Gastroesophageal sphincter (tissue), 4 donors: Measurements from ENCODE around the gene TAAR6. TPM values are rescaled to one million over a fixed set of nuclear protein-coding genes. Genes with fewer than 3 reads are reported as not detected.

ENCODE experiments used
- ATAC-seq: fragments of 150-250 bp; one replicate; pipeline ENCODE4 v1.9.1; 2016; ENCODE audit warnings: mild to moderate bottlenecking, moderate library complexity
- H3K27ac ChIP-seq, 4 donors: fragments of 200-600 bp; sonication (generic) in 3 of 4; 1 replicate in 3 of 4; 2 replicates in 1 of 4; pipeline ENCODE4 v1.5.1; 2016 to 2019
- H3K27me3 ChIP-seq: fragments of 200-600 bp; sonication (generic); one replicate; pipeline ENCODE4 v1.5.1; 2019
- H3K36me3 ChIP-seq, 2 donors: fragments of 200-600 bp; sonication (generic); one replicate each; pipeline ENCODE4 v1.5.1; 2019; ENCODE audit warnings: control low read depth in 1 of 2
- H3K4me1 ChIP-seq, 3 donors: fragments of 200-600 bp; sonication (generic); 1 replicate in 2 of 3; 2 replicates in 1 of 3; pipeline ENCODE4 v1.5.1; 2016 to 2019; ENCODE audit warnings: control low read depth in 2 of 3
- H3K4me3 ChIP-seq, 2 donors: fragments of 200-600 bp; sonication (generic); one replicate each; pipeline ENCODE4 v1.5.1; 2019; ENCODE audit warnings: mild to moderate bottlenecking in 1 of 2, moderate library complexity in 1 of 2
- H3K9me3 ChIP-seq, 3 donors: fragments of 200-600 bp; sonication (generic); one replicate each; pipeline ENCODE4 v1.5.1; 2017 to 2019; ENCODE audit warnings: control low read depth in 2 of 3
- CTCF ChIP-seq, 4 experiments: fragments of 200-600 bp in 2 of 4; fragments of 450-650 bp in 2 of 4; sonication (generic) in 1 of 4; IDR thresholded peaks; one replicate each; pipeline ENCODE4 v1.5.1; 2017 to 2019; ENCODE audit warnings: antibody characterized with exemption in 4 of 4, mild to moderate bottlenecking in 2 of 4, moderate library complexity in 2 of 4
- EP300 ChIP-seq: sonication (generic); formaldehyde crosslinking; IDR thresholded peaks from one replicate; pipeline ENCODE4 v1.6.1; 2017; ENCODE audit warnings: antibody characterized with exemption, mild to moderate bottlenecking
- POLR2A ChIP-seq, 2 donors: fragments of 450-650 bp; IDR thresholded peaks; one replicate each; pipeline ENCODE4 v1.6.1; 2017; ENCODE audit warnings: antibody characterized with exemption in 2 of 2, mild to moderate bottlenecking in 2 of 2, moderate library complexity in 1 of 2
- POLR2AphosphoS5 ChIP-seq: sonication (generic); formaldehyde crosslinking; IDR thresholded peaks from one replicate; pipeline ENCODE4 v1.6.1; 2017; ENCODE audit warnings: antibody characterized with exemption
- WGBS, 2 donors: methylation state at CpG; one replicate each; pipeline ENCODE4 v1.1.5; 2018; ENCODE audit warnings: low coverage in 1 of 2; 5-methylcytosine and 5-hydroxymethylcytosine counted together
- total RNA-seq, 4 donors: library from RNA; depleted of rRNA; stranded (reverse); fragments of >200 nt; gene quantifications; one replicate each; pipeline ENCODE4 v1.1.0, GENCODE V29; 2016

TAAR6 gene
- not detected for total RNA-seq

DNA sequence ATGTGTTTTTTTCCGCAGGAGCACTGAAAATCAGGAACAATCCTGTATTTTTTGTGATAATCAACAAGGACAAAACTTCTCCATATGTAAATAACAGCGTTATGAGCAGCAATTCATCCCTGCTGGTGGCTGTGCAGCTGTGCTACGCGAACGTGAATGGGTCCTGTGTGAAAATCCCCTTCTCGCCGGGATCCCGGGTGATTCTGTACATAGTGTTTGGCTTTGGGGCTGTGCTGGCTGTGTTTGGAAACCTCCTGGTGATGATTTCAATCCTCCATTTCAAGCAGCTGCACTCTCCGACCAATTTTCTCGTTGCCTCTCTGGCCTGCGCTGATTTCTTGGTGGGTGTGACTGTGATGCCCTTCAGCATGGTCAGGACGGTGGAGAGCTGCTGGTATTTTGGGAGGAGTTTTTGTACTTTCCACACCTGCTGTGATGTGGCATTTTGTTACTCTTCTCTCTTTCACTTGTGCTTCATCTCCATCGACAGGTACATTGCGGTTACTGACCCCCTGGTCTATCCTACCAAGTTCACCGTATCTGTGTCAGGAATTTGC, at the start of gene TAAR6:
TAAR6 (plus strand) TSS at position 102 of the 557 bp plus-strand sequence; CDS start at position 102, 0 bp downstream.
- WGBS, 2 donors: 68 to 78% methylated on average over 6 to 9 of the region's 15 CpGs

GRCh38 chr6:132520953-132521352, 49.2 kb upstream of the TAAR6 start:
- Histone ChIP-seq H3K4me1 (no peaks in the 10 kb centered on the region), H3K27ac (no peak overlapping the region)

More for the DNA sequence above, at the start of gene TAAR6:
- Histone ChIP-seq H3K9me3 (no peaks in the 10 kb centered on the region), H3K4me3 (no peak within 1 kb of the TSS), H3K36me3 (no peaks in the 10 kb centered on the region), H3K27me3 (peaks cover 3% of the 10 kb centered on the region), H3K4me1 (no peaks in the 10 kb centered on the region), H3K27ac (no peak within 1 kb of the TSS)
- ATAC-seq: no peak
- TF ChIP-seq POLR2AphosphoS5: no peak
- no peak for TF ChIP-seq CTCF (IDR thresholded peaks at IDR 0.05)
- no peak for TF ChIP-seq POLR2A (IDR thresholded peaks at IDR 0.05)
- no peak for TF ChIP-seq EP300

GRCh38 chr6:132524646-132525045, 45.5 kb upstream of the TAAR6 start:
- H3K4me1 ChIP-seq: no peaks in the 10 kb centered on the region
- ATAC-seq: no peak
- no peaks in the 10 kb centered on the region for H3K27me3 ChIP-seq
- H3K9me3 ChIP-seq: no peaks in the 10 kb centered on the region
- H3K4me3 ChIP-seq: no peak overlapping the region
- no peak overlapping the region for H3K27ac ChIP-seq
- TF ChIP-seq CTCF (IDR thresholded peaks at IDR 0.05): no peak
- no peaks in the 10 kb centered on the region for H3K36me3 ChIP-seq
- 81 to 100% methylated on average over 1 to 5 of the region's 5 CpGs for WGBS, 2 donors

More at GRCh38 chr6:132520953-132521352, 49.2 kb upstream of the TAAR6 start:
- Histone ChIP-seq H3K9me3 (no peaks in the 10 kb centered on the region), H3K36me3 (no peaks in the 10 kb centered on the region), H3K4me3 (no peak overlapping the region), H3K27me3 (no peaks in the 10 kb centered on the region)
- no peak for ATAC-seq
- no peak for TF ChIP-seq POLR2A (IDR thresholded peaks at IDR 0.05)
- TF ChIP-seq POLR2AphosphoS5: no peak
- no peak for TF ChIP-seq EP300
- no peak for TF ChIP-seq CTCF (IDR thresholded peaks at IDR 0.05)
- WGBS, 2 donors: 40 to 62% methylated on average over 2 of the region's 2 CpGs

DNA sequence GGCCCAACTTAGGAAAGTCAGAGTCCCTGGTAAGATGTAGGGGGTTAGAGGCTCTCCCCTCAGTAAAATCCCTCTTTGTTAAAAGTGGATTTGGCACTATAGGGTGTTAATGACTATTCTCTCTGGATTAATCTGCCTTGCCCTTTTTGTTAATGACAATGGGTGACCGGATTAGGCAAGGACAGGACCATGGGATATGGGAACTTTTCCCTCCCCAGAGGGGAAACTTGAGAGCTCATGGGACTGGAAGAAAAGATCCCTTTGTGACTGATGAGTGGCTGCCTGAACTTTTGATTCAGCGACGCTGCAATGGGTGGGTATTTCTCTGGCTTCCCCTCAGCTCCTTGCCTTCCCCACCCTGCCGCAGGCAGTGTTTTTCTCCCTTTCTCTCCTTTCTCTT, 44.3 kb upstream of the TAAR6 start:
- no peak overlapping the region for H3K4me3 ChIP-seq
- TF ChIP-seq EP300 (no peak), POLR2AphosphoS5 (no peak), CTCF (IDR thresholded peaks at IDR 0.05) (no peak), POLR2A (IDR thresholded peaks at IDR 0.05) (no peak)
- peaks cover 0 to 3% (median 0%) of the 10 kb centered on the region in 3 donors for H3K4me1 ChIP-seq
- H3K27ac ChIP-seq: no peak overlapping the region
- no peak for ATAC-seq
- no peaks in the 10 kb centered on the region for H3K36me3 ChIP-seq
- no peaks in the 10 kb centered on the region for H3K9me3 ChIP-seq
- 50% methylated on average over 1 to 2 of the region's 4 CpGs for WGBS, 2 donors
- no peaks in the 10 kb centered on the region for H3K27me3 ChIP-seq

- Histone ChIP-seq H3K9me3 (no peaks in the 10 kb centered on the region), H3K4me3 (no peak overlapping the region), H3K4me1 (peaks cover 0 to 3% (median 0%) of the 10 kb centered on the region in 3 donors), H3K27me3 (no peaks in the 10 kb centered on the region), H3K36me3 (no peaks in the 10 kb centered on the region), H3K27ac (no peak overlapping the region)
- ATAC-seq: no peak
- no peak for TF ChIP-seq POLR2A (IDR thresholded peaks at IDR 0.05)
- TF ChIP-seq CTCF (IDR thresholded peaks at IDR 0.05): no peak
- TF ChIP-seq EP300: no peak
- TF ChIP-seq POLR2AphosphoS5: no peak
- WGBS, 2 donors: 47 to 65% methylated on average over 2 of the region's 2 CpGs
Observed at GRCh38 chr6:132526461-132526860, 43.7 kb upstream of the TAAR6 start.
